Right renal cortex interstitium (tissue), 3 donors: ENCODE results near the gene KCNIP4. TPM values are rescaled to one million over a fixed set of nuclear protein-coding genes. Genes with fewer than 3 reads are reported as not detected.
"Not testable (repeated sequence)": the region's sequence is repeated elsewhere in the genome, so short reads cannot be mapped to it uniquely, and the experiment has no call there.

Source experiments
- DNase-seq, 3 donors: peaks; one replicate each; pipeline ENCODE4 v3.0.0-alpha.2; 2013; ENCODE audit warnings: low read depth in 3 of 3, low spot score in 2 of 3
- polyA plus RNA-seq, 3 donors: library from polyadenylated mRNA; unstranded; fragments of 120-200 nt; gene quantifications; one replicate each; pipeline ENCODE4 v1.2.1, GENCODE V29; 2013; ENCODE audit not compliant: insufficient read length in 3 of 3

KCNIP4 gene
- 10 to 100 TPM; 14.4 to 15.3 (median 14.5) TPM for polyA plus RNA-seq

- DNase-seq, result peak in 1 of 3 donors; percentile 8
Observed at GRCh38 chr4:21948347-21949072, at the start of gene KCNIP4. Gene KCNIP4 (minus strand): TSS chr4:21948772.

GRCh38 chr4:21996618-21997017, 48.0 kb upstream of the KCNIP4 start:
- DNase-seq, result not testable (repeated sequence)

GRCh38 chr4:21992330-21992729, 43.8 kb upstream of the KCNIP4 start:
- DNase-seq, result no peak

GRCh38 chr4:21991562-21991961, 43.0 kb upstream of the KCNIP4 start:
- no peak for DNase-seq

GRCh38 chr4:21991050-21991449, 42.5 kb upstream of the KCNIP4 start:
- no peak for DNase-seq

- no peak for DNase-seq
Observed at GRCh38 chr4:21989351-21989750, 40.8 kb upstream of the KCNIP4 start.

- DNase-seq, result no peak
Observed at GRCh38 chr4:21986307-21986706, 37.7 kb upstream of the KCNIP4 start.

- no peak for DNase-seq
Observed at GRCh38 chr4:21982087-21982486, 33.5 kb upstream of the KCNIP4 start.

GRCh38 chr4:21979196-21979595, 30.6 kb upstream of the KCNIP4 start:
- DNase-seq, result no peak

GRCh38 chr4:21976166-21976565, 27.6 kb upstream of the KCNIP4 start:
- no peak for DNase-seq

- no peak for DNase-seq
Observed at GRCh38 chr4:21973850-21974249, 25.3 kb upstream of the KCNIP4 start.

GRCh38 chr4:21964762-21965319, 16.3 kb upstream of the KCNIP4 start:
- DNase-seq, result no peak

GRCh38 chr4:21962691-21963090, 14.1 kb upstream of the KCNIP4 start:
- DNase-seq, result no peak

GRCh38 chr4:21960793-21961192, 12.2 kb upstream of the KCNIP4 start:
- DNase-seq, result no peak

- peak in 1 of 3 donors; percentile 16 for DNase-seq
Observed at GRCh38 chr4:21954916-21955315, 6.3 kb upstream of the KCNIP4 start.

GRCh38 chr4:21953653-21954052, 5.1 kb upstream of the KCNIP4 start:
- no peak for DNase-seq

- no peak for DNase-seq
Observed at GRCh38 chr4:21952549-21952948, 4.0 kb upstream of the KCNIP4 start.

- peak in 1 of 3 donors; percentile 7 for DNase-seq
Observed at GRCh38 chr4:21949073-21949457, 493 bp upstream of the KCNIP4 start.

GRCh38 chr4:21947791-21948346, 703 bp downstream of the KCNIP4 start:
- no peak for DNase-seq

- DNase-seq, result no peak
Observed at GRCh38 chr4:21946858-21947257, 1.7 kb downstream of the KCNIP4 start.

- no peak for DNase-seq
Observed at GRCh38 chr4:21921526-21922180, 26.9 kb downstream of the KCNIP4 start.

- no peak for DNase-seq
Observed at GRCh38 chr4:21915761-21916160, 32.8 kb downstream of the KCNIP4 start.
